ENCODE results near the gene HAO1. TPM values are rescaled to one million over a fixed set of nuclear protein-coding genes. Genes with fewer than 3 reads are reported as not detected.

The HAO1 gene
- total and polyA plus RNA-seq, 2 donors (not counting 3 experiments of a cell fraction or from before 2014, with no cell fraction given), result not detected

DNA sequence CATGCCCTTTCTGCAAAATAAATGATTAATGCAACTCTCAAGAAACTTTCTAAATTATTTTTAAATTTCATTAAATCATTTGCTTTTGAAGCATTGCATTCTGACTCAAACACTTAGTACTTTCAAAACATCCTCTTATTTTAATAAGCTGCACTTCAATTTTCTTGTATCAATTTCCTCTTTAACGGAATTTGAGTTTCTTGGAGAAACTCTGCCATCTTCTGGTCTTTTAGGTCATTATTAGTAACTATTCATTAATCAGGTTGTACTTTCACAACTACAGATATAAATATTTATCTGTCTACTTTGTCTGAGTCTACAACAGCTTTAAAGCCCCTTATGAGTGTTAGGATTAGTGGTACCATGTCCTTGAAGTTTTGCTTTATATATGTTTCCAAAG lies 49.1 kb upstream of the HAO1 start:
- Histone ChIP-seq H3K36me3 (ENCODE audit: control insufficient read depth in 2 of 2, extremely low read depth in 1 of 2, insufficient read depth in 2 of 2, low read length in 2 of 2) (no peaks in the 10 kb centered on the region), H3K4me1 (ENCODE audit: control insufficient read depth, extremely low read depth, insufficient read depth, low read length) (no peaks in the 10 kb centered on the region), H3K9me3 (replicated peaks; ENCODE audit: control insufficient read depth, insufficient read depth, low read length) (no peaks in the 10 kb centered on the region), H3K27me3 (ENCODE audit: control insufficient read depth in 2 of 2, insufficient read depth in 2 of 2, low read length in 2 of 2) (no peaks in the 10 kb centered on the region), H3K27ac (ENCODE audit: insufficient read depth, low read depth, low read length) (no peak overlapping the region), H4K20me1 (replicated peaks; ENCODE audit: control insufficient read depth, extremely low read depth, insufficient read depth, low read length) (no peaks in the 10 kb centered on the region), H3K4me2 (ENCODE audit: insufficient read depth, low read length) (no peak overlapping the region), H2AFZ (ENCODE audit: low read depth, low read length) (no peak overlapping the region), H3K9ac (replicated peaks; ENCODE audit: extremely low read depth, insufficient read depth, low read length) (no peak overlapping the region), H3K9me1 (replicated peaks; ENCODE audit: control insufficient read depth, extremely low read depth, insufficient read depth, low read length) (no peaks in the 10 kb centered on the region), H3K4me3 (replicated peaks in 1 of 3; ENCODE audit: insufficient read depth in 1 of 3, low read depth in 1 of 3, low read length in 3 of 3) (no peak overlapping the region), H3K79me2 (ENCODE audit: control insufficient read depth, insufficient read depth, low read length) (no peaks in the 10 kb centered on the region)
- no TSS peak for BruUV-seq (replicated peaks)
- ChIA-PET CTCF (interaction anchor here (1.1 to 3.7 kb wide), 9 partner anchors 9 to 732 kb away, joined by 3 to 71 read pairs (median 5); no protein-coding TSS in a partner anchor), POLR2A (interaction anchor here (0.7 kb wide), 1 partner anchor 891 kb away, joined by 3 read pairs; no protein-coding TSS in a partner anchor)
- intact Hi-C loops (cut with micrococcal nuclease), result loop anchor here (1.0 kb wide), 1 partner anchor 53 kb away; no protein-coding TSS in a partner anchor
- FAIRE-seq (no peak), DNase-seq (ENCODE audit: low read depth, low spot score) (peak; percentile 11)
- TF ChIP-seq MYC (IDR thresholded peaks at IDR 0.05; ENCODE audit: low read depth, low read length) (no peak), POLR2A (IDR thresholded peaks at IDR 0.05; ENCODE audit: low read depth, low read length) (no peak), EZH2 (IDR thresholded peaks at IDR 0.05; ENCODE audit: borderline replicate concordance, low read depth, low read length, severe bottlenecking) (no peak), FOS (IDR thresholded peaks at IDR 0.05; ENCODE audit: borderline replicate concordance, insufficient read depth, low read length) (no peak)
- TF ChIP-seq, protein P1, sequence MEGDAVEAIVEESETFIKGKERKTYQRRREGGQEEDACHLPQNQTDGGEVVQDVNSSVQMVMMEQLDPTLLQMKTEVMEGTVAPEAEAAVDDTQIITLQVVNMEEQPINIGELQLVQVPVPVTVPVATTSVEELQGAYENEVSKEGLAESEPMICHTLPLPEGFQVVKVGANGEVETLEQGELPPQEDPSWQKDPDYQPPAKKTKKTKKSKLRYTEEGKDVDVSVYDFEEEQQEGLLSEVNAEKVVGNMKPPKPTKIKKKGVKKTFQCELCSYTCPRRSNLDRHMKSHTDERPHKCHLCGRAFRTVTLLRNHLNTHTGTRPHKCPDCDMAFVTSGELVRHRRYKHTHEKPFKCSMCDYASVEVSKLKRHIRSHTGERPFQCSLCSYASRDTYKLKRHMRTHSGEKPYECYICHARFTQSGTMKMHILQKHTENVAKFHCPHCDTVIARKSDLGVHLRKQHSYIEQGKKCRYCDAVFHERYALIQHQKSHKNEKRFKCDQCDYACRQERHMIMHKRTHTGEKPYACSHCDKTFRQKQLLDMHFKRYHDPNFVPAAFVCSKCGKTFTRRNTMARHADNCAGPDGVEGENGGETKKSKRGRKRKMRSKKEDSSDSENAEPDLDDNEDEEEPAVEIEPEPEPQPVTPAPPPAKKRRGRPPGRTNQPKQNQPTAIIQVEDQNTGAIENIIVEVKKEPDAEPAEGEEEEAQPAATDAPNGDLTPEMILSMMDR (IDR thresholded peaks at IDR 0.05; ENCODE audit: extremely low read depth in 1 of 2, insufficient read depth in 1 of 2, low read depth in 1 of 2, low read length in 2 of 2), result no peak
- TF ChIP-seq, protein P2, sequence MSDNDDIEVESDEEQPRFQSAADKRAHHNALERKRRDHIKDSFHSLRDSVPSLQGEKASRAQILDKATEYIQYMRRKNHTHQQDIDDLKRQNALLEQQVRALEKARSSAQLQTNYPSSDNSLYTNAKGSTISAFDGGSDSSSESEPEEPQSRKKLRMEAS (IDR thresholded peaks at IDR 0.05; ENCODE audit: insufficient read depth, insufficient read length), result no peak
- dilution Hi-C loops (cut with MboI; ENCODE audit: extremely low pct_ligation_motif_present, low sequenced_read_pairs), result no loop called here

Data from endothelial cell of umbilical vein (primary cell).